Fibroblast of lung (primary cell): ENCODE data around the gene RANBP10.

Experiments used
- EZH2 ChIP-seq: IDR thresholded peaks from 2 replicates; pipeline ENCODE4 v1.5.1; 2012; ENCODE audit warnings: low read length, control low read depth, mild to moderate bottlenecking; ENCODE audit errors: missing control alignments
- TF ChIP-seq, protein P1 (sequence below), 2 donors: IDR thresholded peaks in 1 of 2; conservative IDR thresholded peaks in 1 of 2; 1 replicate in 1 of 2; 2 replicates in 1 of 2; pipeline ENCODE4 v1.5.1; 2011 to 2012; ENCODE audit warnings: low read length in 2 of 2, control low read depth in 1 of 2, inconsistent platforms in 1 of 2, low read depth in 1 of 2, mild to moderate bottlenecking in 1 of 2

DNA sequence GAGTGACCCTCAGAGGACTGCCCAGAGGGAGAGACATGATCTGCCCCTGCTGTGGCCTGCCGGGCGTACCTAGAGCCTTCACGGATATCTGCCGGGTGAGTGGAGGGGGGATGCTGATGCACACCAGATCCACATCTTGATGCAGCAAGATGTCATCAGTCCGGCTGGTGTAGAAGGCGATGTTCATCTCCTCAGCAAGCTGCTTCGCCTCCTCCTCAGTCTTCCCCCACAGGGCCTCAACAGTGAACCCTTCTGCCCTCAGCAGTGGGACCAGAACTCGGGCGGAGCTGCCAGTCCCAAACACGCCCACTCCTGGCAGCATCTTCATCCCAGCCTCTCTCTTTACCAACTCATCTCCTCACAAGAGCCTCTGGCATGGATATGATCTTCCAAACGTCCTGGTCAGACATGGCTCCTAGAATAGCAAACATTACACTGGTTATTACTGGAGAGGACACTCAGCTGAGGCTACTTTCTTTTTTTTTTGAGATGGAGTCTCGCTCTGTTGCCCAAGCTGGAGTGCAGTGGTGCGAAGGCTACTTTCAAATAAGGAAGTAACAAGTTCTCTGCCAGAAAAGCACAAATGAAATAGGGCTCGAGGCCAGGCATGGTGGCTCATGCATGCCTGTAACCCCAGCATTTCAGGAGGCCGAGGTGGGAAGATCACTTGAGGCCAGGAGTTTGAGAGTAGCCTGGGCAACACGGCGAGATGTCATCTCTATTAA, 120.8 kb downstream of the RANBP10 start:
- TF ChIP-seq, protein P1, sequence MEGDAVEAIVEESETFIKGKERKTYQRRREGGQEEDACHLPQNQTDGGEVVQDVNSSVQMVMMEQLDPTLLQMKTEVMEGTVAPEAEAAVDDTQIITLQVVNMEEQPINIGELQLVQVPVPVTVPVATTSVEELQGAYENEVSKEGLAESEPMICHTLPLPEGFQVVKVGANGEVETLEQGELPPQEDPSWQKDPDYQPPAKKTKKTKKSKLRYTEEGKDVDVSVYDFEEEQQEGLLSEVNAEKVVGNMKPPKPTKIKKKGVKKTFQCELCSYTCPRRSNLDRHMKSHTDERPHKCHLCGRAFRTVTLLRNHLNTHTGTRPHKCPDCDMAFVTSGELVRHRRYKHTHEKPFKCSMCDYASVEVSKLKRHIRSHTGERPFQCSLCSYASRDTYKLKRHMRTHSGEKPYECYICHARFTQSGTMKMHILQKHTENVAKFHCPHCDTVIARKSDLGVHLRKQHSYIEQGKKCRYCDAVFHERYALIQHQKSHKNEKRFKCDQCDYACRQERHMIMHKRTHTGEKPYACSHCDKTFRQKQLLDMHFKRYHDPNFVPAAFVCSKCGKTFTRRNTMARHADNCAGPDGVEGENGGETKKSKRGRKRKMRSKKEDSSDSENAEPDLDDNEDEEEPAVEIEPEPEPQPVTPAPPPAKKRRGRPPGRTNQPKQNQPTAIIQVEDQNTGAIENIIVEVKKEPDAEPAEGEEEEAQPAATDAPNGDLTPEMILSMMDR (conservative IDR thresholded peaks at IDR 0.05 in 1 of 2, IDR thresholded peaks at IDR 0.05 in 1 of 2; ENCODE audit: low read depth in 1 of 2, low read length in 2 of 2) = no peak
- TF ChIP-seq EZH2 = no peak
